Measurements from ENCODE around the gene LRRC49. TPM values are rescaled to one million over a fixed set of nuclear protein-coding genes. Genes with fewer than 3 reads are reported as not detected.
"Not testable (repeated sequence)": the region's sequence is repeated elsewhere in the genome, so short reads cannot be mapped to it uniquely, and the experiment has no call there.

LRRC49 gene
- total and polyA plus RNA-seq, 2 donors (not counting 3 experiments of a cell fraction or from before 2014, with no cell fraction given), result 3.0 to 6.6 TPM

- no peak for FAIRE-seq
- no peaks in the 10 kb centered on the region for H3K4me1 ChIP-seq (ENCODE audit: control insufficient read depth, extremely low read depth, insufficient read depth, low read length)
- no peak for DNase-seq (ENCODE audit: low read depth, low spot score)
- no peaks in the 10 kb centered on the region for H3K79me2 ChIP-seq (ENCODE audit: control insufficient read depth, insufficient read depth, low read length)
- TF ChIP-seq CTCF (IDR thresholded peaks at IDR 0.05; ENCODE audit: extremely low read depth in 1 of 2, insufficient read depth in 1 of 2, low read depth in 1 of 2, low read length in 2 of 2) (no peak), JUN (IDR thresholded peaks at IDR 0.05; ENCODE audit: borderline replicate concordance, insufficient read depth, insufficient read length, low read depth) (no peak), POLR2AphosphoS5 (IDR thresholded peaks at IDR 0.05; ENCODE audit: insufficient read depth, low read depth, low read length) (no peak), POLR2A (IDR thresholded peaks at IDR 0.05; ENCODE audit: low read depth, low read length) (no peak), MAX (IDR thresholded peaks at IDR 0.05; ENCODE audit: insufficient read depth, insufficient read length) (no peak), EZH2 (IDR thresholded peaks at IDR 0.05; ENCODE audit: borderline replicate concordance, low read depth, low read length, severe bottlenecking) (no peak), GATA2 (IDR thresholded peaks at IDR 0.05; ENCODE audit: insufficient read depth, insufficient read length, low read depth, low read length) (no peak), MYC (IDR thresholded peaks at IDR 0.05; ENCODE audit: low read depth, low read length) (no peak), FOS (IDR thresholded peaks at IDR 0.05; ENCODE audit: borderline replicate concordance, insufficient read depth, low read length) (no peak)
- ChIA-PET POLR2A (no interaction called here), CTCF (interaction anchor here (0.9 kb wide), 1 partner anchor 9 kb away, joined by 3 read pairs; no protein-coding TSS in a partner anchor)
- no peak overlapping the region for H2AFZ ChIP-seq (ENCODE audit: low read depth, low read length)
- H3K4me3 ChIP-seq (replicated peaks in 1 of 3; ENCODE audit: insufficient read depth in 1 of 3, low read depth in 1 of 3, low read length in 3 of 3), result no peak overlapping the region
- H3K9ac ChIP-seq (replicated peaks; ENCODE audit: extremely low read depth, insufficient read depth, low read length), result no peak overlapping the region
- no peaks in the 10 kb centered on the region for H4K20me1 ChIP-seq (replicated peaks; ENCODE audit: control insufficient read depth, extremely low read depth, insufficient read depth, low read length)
- no peak overlapping the region for H3K27ac ChIP-seq (ENCODE audit: insufficient read depth, low read depth, low read length)
- intact Hi-C loops (cut with micrococcal nuclease) (no loop called here), dilution Hi-C loops (cut with MboI; ENCODE audit: extremely low pct_ligation_motif_present, low sequenced_read_pairs) (no loop called here)
- H3K27me3 ChIP-seq (ENCODE audit: control insufficient read depth in 2 of 2, insufficient read depth in 2 of 2, low read length in 2 of 2), result no peaks in the 10 kb centered on the region
- no peak overlapping the region for H3K4me2 ChIP-seq (ENCODE audit: insufficient read depth, low read length)
- no TSS peak for BruUV-seq (replicated peaks)
- no peaks in the 10 kb centered on the region for H3K36me3 ChIP-seq (ENCODE audit: control insufficient read depth in 2 of 2, extremely low read depth in 1 of 2, insufficient read depth in 2 of 2, low read length in 2 of 2)
- no peaks in the 10 kb centered on the region for H3K9me1 ChIP-seq (replicated peaks; ENCODE audit: control insufficient read depth, extremely low read depth, insufficient read depth, low read length)
- H3K9me3 ChIP-seq (replicated peaks; ENCODE audit: control insufficient read depth, insufficient read depth, low read length), result no peaks in the 10 kb centered on the region
Observed at GRCh38 chr15:71044006-71044405, 151.4 kb downstream of the LRRC49 start.

GRCh38 chr15:71046146-71046545 is 153.5 kb downstream of the LRRC49 start:
- CTCF ChIA-PET, result interaction anchor here (0.6 kb wide), 1 partner anchor 522 kb away, joined by 3 read pairs; no protein-coding TSS in a partner anchor

More at GRCh38 chr15:71046146-71046545, 153.5 kb downstream of the LRRC49 start:
- H3K27me3 ChIP-seq (ENCODE audit: control insufficient read depth in 2 of 2, insufficient read depth in 2 of 2, low read length in 2 of 2); H3K4me1 ChIP-seq (ENCODE audit: control insufficient read depth, extremely low read depth, insufficient read depth, low read length); H3K9ac ChIP-seq (replicated peaks; ENCODE audit: extremely low read depth, insufficient read depth, low read length); H3K4me2 ChIP-seq (ENCODE audit: insufficient read depth, low read length); H3K9me3 ChIP-seq (replicated peaks; ENCODE audit: control insufficient read depth, insufficient read depth, low read length); DNase-seq (ENCODE audit: low read depth, low spot score); H3K9me1 ChIP-seq (replicated peaks; ENCODE audit: control insufficient read depth, extremely low read depth, insufficient read depth, low read length); FAIRE-seq; dilution Hi-C loops (cut with MboI; ENCODE audit: extremely low pct_ligation_motif_present, low sequenced_read_pairs); H3K79me2 ChIP-seq (ENCODE audit: control insufficient read depth, insufficient read depth, low read length); POLR2A ChIA-PET; H3K27ac ChIP-seq (ENCODE audit: insufficient read depth, low read depth, low read length); intact Hi-C loops (cut with micrococcal nuclease); H3K4me3 ChIP-seq (replicated peaks in 1 of 3; ENCODE audit: insufficient read depth in 1 of 3, low read depth in 1 of 3, low read length in 3 of 3); H2AFZ ChIP-seq (ENCODE audit: low read depth, low read length); H4K20me1 ChIP-seq (replicated peaks; ENCODE audit: control insufficient read depth, extremely low read depth, insufficient read depth, low read length); BruUV-seq (replicated peaks); H3K36me3 ChIP-seq (ENCODE audit: control insufficient read depth in 2 of 2, extremely low read depth in 1 of 2, insufficient read depth in 2 of 2, low read length in 2 of 2): not testable (repeated sequence)
